Measurements from ENCODE around the gene KREMEN1. TPM values are rescaled to one million over a fixed set of nuclear protein-coding genes. Genes with fewer than 3 reads are reported as not detected.

The KREMEN1 gene
- total RNA-seq, 1 experiment from 2014 or later, result 5.8 TPM

DNA sequence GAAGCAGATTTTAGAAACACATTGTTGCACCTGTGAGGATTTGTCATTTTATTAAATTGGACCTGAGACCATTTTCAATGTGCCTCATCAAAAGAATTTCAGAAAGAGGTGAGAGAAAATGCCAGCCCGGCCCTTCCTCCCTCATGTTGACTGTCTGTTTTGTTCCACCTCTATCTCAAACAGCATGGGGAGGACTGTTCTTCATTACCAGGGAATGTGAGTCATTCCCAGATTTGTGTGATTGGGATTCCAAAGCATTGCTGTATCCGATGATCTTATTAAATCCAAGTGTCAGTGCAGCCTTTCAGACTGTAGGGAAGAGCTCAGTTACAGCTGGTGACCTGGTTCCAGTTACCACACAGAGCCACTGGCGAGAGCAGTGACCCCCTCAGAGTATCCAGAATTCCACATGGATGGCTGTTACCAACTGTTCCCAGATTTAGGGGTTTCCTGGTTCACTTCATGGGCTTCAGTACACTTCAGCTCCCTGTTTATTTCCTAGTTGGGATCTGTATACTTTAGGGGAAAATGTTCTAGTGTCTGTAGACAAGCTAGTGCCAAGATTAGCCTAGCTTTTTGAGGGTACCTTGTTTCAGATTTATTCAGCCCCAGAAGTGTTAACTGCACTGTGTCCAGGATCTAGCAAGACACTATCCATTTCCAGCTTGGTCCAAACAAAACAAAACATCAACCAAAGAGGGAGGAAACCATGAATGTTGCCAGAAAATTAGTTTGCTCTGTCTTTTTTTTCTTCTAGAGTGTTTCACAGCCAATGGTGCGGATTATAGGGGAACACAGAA is 20.9 kb downstream of the KREMEN1 start:
- TF ChIP-seq, protein P1, sequence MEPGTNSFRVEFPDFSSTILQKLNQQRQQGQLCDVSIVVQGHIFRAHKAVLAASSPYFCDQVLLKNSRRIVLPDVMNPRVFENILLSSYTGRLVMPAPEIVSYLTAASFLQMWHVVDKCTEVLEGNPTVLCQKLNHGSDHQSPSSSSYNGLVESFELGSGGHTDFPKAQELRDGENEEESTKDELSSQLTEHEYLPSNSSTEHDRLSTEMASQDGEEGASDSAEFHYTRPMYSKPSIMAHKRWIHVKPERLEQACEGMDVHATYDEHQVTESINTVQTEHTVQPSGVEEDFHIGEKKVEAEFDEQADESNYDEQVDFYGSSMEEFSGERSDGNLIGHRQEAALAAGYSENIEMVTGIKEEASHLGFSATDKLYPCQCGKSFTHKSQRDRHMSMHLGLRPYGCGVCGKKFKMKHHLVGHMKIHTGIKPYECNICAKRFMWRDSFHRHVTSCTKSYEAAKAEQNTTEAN (CRISPR knock-in tag; IDR thresholded peaks at IDR 0.05), result no peak
- TF ChIP-seq, protein P2, sequence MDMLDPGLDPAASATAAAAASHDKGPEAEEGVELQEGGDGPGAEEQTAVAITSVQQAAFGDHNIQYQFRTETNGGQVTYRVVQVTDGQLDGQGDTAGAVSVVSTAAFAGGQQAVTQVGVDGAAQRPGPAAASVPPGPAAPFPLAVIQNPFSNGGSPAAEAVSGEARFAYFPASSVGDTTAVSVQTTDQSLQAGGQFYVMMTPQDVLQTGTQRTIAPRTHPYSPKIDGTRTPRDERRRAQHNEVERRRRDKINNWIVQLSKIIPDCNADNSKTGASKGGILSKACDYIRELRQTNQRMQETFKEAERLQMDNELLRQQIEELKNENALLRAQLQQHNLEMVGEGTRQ (CRISPR knock-in tag; IDR thresholded peaks at IDR 0.05), result no peak
- no peak for TF ChIP-seq NFATC4 (CRISPR knock-in tag; IDR thresholded peaks at IDR 0.05)
- no peak for TF ChIP-seq ZNF263 (CRISPR knock-in tag; IDR thresholded peaks at IDR 0.05; ENCODE audit: low read depth)
- TF ChIP-seq ETV6 (CRISPR knock-in tag; IDR thresholded peaks at IDR 0.05), result no peak
- no peak for TF ChIP-seq JAZF1 (CRISPR knock-in tag; IDR thresholded peaks at IDR 0.05)
- TF ChIP-seq, protein P3, sequence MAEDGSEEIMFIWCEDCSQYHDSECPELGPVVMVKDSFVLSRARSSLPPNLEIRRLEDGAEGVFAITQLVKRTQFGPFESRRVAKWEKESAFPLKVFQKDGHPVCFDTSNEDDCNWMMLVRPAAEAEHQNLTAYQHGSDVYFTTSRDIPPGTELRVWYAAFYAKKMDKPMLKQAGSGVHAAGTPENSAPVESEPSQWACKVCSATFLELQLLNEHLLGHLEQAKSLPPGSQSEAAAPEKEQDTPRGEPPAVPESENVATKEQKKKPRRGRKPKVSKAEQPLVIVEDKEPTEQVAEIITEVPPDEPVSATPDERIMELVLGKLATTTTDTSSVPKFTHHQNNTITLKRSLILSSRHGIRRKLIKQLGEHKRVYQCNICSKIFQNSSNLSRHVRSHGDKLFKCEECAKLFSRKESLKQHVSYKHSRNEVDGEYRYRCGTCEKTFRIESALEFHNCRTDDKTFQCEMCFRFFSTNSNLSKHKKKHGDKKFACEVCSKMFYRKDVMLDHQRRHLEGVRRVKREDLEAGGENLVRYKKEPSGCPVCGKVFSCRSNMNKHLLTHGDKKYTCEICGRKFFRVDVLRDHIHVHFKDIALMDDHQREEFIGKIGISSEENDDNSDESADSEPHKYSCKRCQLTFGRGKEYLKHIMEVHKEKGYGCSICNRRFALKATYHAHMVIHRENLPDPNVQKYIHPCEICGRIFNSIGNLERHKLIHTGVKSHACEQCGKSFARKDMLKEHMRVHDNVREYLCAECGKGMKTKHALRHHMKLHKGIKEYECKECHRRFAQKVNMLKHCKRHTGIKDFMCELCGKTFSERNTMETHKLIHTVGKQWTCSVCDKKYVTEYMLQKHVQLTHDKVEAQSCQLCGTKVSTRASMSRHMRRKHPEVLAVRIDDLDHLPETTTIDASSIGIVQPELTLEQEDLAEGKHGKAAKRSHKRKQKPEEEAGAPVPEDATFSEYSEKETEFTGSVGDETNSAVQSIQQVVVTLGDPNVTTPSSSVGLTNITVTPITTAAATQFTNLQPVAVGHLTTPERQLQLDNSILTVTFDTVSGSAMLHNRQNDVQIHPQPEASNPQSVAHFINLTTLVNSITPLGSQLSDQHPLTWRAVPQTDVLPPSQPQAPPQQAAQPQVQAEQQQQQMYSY (CRISPR knock-in tag; IDR thresholded peaks at IDR 0.05), result no peak
- TF ChIP-seq, protein P4, sequence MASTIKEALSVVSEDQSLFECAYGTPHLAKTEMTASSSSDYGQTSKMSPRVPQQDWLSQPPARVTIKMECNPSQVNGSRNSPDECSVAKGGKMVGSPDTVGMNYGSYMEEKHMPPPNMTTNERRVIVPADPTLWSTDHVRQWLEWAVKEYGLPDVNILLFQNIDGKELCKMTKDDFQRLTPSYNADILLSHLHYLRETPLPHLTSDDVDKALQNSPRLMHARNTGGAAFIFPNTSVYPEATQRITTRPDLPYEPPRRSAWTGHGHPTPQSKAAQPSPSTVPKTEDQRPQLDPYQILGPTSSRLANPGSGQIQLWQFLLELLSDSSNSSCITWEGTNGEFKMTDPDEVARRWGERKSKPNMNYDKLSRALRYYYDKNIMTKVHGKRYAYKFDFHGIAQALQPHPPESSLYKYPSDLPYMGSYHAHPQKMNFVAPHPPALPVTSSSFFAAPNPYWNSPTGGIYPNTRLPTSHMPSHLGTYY (CRISPR knock-in tag; IDR thresholded peaks at IDR 0.05), result no peak
- TF ChIP-seq ELF4 (CRISPR knock-in tag; IDR thresholded peaks at IDR 0.05; ENCODE audit: low read depth), result no peak
- TF ChIP-seq, protein P5, sequence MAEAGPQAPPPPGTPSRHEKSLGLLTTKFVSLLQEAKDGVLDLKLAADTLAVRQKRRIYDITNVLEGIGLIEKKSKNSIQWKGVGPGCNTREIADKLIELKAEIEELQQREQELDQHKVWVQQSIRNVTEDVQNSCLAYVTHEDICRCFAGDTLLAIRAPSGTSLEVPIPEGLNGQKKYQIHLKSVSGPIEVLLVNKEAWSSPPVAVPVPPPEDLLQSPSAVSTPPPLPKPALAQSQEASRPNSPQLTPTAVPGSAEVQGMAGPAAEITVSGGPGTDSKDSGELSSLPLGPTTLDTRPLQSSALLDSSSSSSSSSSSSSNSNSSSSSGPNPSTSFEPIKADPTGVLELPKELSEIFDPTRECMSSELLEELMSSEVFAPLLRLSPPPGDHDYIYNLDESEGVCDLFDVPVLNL (CRISPR knock-in tag; IDR thresholded peaks at IDR 0.05; ENCODE audit: borderline replicate concordance, low read depth), result no peak
- TF ChIP-seq PRRX2 (CRISPR knock-in tag; IDR thresholded peaks at IDR 0.05), result no peak
- TF ChIP-seq ZNF121 (CRISPR knock-in tag; IDR thresholded peaks at IDR 0.05), result no peak
- TF ChIP-seq NFYB (CRISPR knock-in tag; conservative IDR thresholded peaks at IDR 0.05; ENCODE audit: low read depth), result no peak
- TF ChIP-seq, protein P6, sequence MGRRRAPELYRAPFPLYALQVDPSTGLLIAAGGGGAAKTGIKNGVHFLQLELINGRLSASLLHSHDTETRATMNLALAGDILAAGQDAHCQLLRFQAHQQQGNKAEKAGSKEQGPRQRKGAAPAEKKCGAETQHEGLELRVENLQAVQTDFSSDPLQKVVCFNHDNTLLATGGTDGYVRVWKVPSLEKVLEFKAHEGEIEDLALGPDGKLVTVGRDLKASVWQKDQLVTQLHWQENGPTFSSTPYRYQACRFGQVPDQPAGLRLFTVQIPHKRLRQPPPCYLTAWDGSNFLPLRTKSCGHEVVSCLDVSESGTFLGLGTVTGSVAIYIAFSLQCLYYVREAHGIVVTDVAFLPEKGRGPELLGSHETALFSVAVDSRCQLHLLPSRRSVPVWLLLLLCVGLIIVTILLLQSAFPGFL (CRISPR knock-in tag; IDR thresholded peaks at IDR 0.05; ENCODE audit: borderline replicate concordance), result no peak
- H3K36me3 Mint-ChIP-seq, result no peaks in the 10 kb centered on the region
- ChIA-PET CTCF (interaction anchor here (0.6 to 2.0 kb wide), 2 partner anchors 61 to 242 kb away, joined by 3 to 9 read pairs; no protein-coding TSS in a partner anchor), POLR2A (interaction anchor here (0.6 kb wide), 1 partner anchor 55 kb away, joined by 5 read pairs; no protein-coding TSS in a partner anchor)
- H3K4me1 Mint-ChIP-seq, result peaks cover 23% of the 10 kb centered on the region
- H3K9me3 Mint-ChIP-seq, result no peaks in the 10 kb centered on the region
- DNase-seq (ENCODE audit: low spot score), result no peak
- no peaks in the 10 kb centered on the region for H3K27me3 Mint-ChIP-seq (ENCODE audit: low read depth)
- ATAC-seq, result no peak
- H3K27ac Mint-ChIP-seq, result no peak overlapping the region
- H3K4me3 Mint-ChIP-seq, result no peak overlapping the region

DNA sequence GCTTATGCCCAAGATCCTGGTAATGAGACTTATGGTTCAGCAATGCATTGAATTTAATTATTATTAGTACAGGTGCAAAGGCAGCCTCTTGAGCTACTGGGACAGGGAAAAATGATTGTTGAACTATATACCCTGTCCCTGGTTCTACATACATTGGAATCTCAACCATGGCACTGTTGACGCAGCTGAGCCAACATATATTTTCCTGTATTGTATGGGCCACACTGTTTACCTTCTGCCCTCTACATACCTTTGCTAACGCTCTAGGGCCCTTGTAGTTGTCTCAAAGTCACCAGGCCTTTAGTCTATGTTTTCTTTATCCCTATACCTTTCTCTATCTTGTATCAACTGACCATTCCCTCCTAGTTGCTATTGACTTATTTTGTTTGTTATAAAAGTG is 22.6 kb downstream of the KREMEN1 start:
- ATAC-seq (no peak), DNase-seq (ENCODE audit: low spot score) (no peak)
- peaks cover 24% of the 10 kb centered on the region for H3K4me1 Mint-ChIP-seq
- H3K4me3 Mint-ChIP-seq, result no peak overlapping the region
- ChIA-PET POLR2A (no interaction called here), CTCF (interaction anchor here (0.5 to 2.0 kb wide), 5 partner anchors 55 to 743 kb away, joined by 3 to 10 read pairs (median 3); partner anchors contain the start of gene ASCC2)
- no peaks in the 10 kb centered on the region for H3K9me3 Mint-ChIP-seq
- H3K36me3 Mint-ChIP-seq, result no peaks in the 10 kb centered on the region
- H3K27me3 Mint-ChIP-seq (ENCODE audit: low read depth), result no peaks in the 10 kb centered on the region
- TF ChIP-seq ZNF396 (CRISPR knock-in tag; IDR thresholded peaks at IDR 0.05; ENCODE audit: borderline replicate concordance) (no peak), FOXK1 (CRISPR knock-in tag; IDR thresholded peaks at IDR 0.05) (no peak), TP53 (CRISPR knock-in tag; IDR thresholded peaks at IDR 0.05) (no peak)
- TF ChIP-seq, protein P7, sequence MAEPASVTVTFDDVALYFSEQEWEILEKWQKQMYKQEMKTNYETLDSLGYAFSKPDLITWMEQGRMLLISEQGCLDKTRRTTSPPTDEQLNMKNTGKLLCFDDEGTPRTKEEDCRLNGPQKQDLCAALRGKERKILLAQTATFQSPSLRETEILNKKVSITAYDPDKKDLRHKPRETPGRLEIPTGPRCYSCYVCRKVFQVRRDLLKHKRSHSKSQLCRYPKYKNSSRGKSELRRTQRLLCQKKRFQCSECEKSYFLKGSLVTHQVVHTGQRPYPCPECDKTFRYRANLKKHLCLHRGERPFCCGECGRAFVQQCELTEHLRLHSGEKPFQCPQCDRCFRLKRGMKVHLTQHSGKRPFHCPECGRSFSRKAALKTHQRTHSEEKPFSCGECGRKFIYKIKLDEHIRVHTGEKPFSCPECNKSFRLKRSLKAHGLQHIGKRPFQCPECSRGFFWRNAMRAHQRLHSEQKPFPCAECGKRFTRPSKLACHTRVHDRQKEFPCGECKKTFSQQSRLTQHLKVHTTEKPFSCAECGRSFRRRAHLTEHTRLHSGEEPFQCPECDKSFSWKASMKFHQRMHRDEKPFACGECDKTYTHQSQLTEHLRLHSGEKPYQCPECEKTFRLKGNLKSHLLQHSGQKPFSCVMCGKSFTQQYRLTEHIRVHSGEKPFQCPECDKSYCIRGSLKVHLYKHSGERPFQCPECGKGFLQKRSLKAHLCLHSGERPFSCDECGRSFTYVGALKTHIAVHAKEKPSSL (CRISPR knock-in tag; conservative IDR thresholded peaks at IDR 0.05), result no peak
- no peak overlapping the region for H3K27ac Mint-ChIP-seq

Data from WTC11 (cell line).